Testis (tissue), 3 donors: ENCODE data around the gene BEND5. TPM values are rescaled to one million over a fixed set of nuclear protein-coding genes. Genes with fewer than 3 reads are reported as not detected.

ENCODE experiments used
- DNase-seq: peaks from one replicate; pipeline ENCODE4 v3.0.0-alpha.2; 2019
- H3K27ac ChIP-seq, 2 donors: fragments of 200-600 bp; sonication (generic); one replicate each; pipeline ENCODE4 v1.5.1; 2019
- H3K27me3 ChIP-seq: fragments of 200-600 bp; sonication (generic); one replicate; pipeline ENCODE4 v1.5.1; 2019
- H3K36me3 ChIP-seq: fragments of 200-600 bp; sonication (generic); one replicate; pipeline ENCODE4 v1.5.1; 2017; ENCODE audit warnings: low read depth; ENCODE audit errors: missing control alignments
- H3K4me1 ChIP-seq: fragments of 200-600 bp; sonication (generic); one replicate; pipeline ENCODE4 v1.5.1; 2019
- H3K4me3 ChIP-seq, 2 donors: fragments of 200-600 bp; sonication (generic); one replicate each; pipeline ENCODE4 v1.5.1; 2017 to 2019
- H3K9me3 ChIP-seq: fragments of 200-600 bp; sonication (generic); one replicate; pipeline ENCODE4 v1.5.1; 2017
- POLR2A ChIP-seq: fragments of 450-650 bp; IDR thresholded peaks from one replicate; pipeline ENCODE4 v1.6.1; 2017; ENCODE audit warnings: antibody characterized with exemption, mild to moderate bottlenecking, moderate library complexity
- WGBS, 2 donors: methylation state at CpG; one replicate each; pipeline ENCODE4 v1.1.5; 2018; 5-methylcytosine and 5-hydroxymethylcytosine counted together
- intact Hi-C: fragments of 100-400 bp; cut with DNase I; formaldehyde crosslinking; loops from one replicate; pipeline ENCODE4 v1.15.1; 2023; ENCODE audit warnings: low total_unique reads
- polyA plus RNA-seq: library from polyadenylated mRNA; stranded (reverse); fragments of 350-450 nt; fragmentation: Illumina TruSeq; extraction: RNeasy Lipid Tissue Mini Kit (QIAGEN cat#74804); gene quantifications from one replicate; pipeline ENCODE4 v1.2.3, GENCODE V29; 2014; ENCODE audit warnings: low read depth, low replicate concordance; ENCODE audit not compliant: insufficient read depth
- total RNA-seq, 2 donors: library from RNA; depleted of rRNA; stranded (reverse); fragments of >200 nt; gene quantifications; one replicate each; pipeline ENCODE4 v1.2.3, GENCODE V29; 2016
- TF ChIP-seq, protein P1 (sequence below), 3 experiments: fragments of 450-650 bp in 2 of 3; fragments of 200-600 bp in 1 of 3; sonication (generic) in 1 of 3; IDR thresholded peaks; one replicate each; pipeline ENCODE4 v1.5.1; 2016 to 2019; ENCODE audit warnings: antibody characterized with exemption in 3 of 3, mild to moderate bottlenecking in 2 of 3, moderate library complexity in 1 of 3

Gene BEND5
- total and polyA plus RNA-seq, 3 donors from 2014 or later: 5.8 to 7.1 (median 6.4) TPM

DNA sequence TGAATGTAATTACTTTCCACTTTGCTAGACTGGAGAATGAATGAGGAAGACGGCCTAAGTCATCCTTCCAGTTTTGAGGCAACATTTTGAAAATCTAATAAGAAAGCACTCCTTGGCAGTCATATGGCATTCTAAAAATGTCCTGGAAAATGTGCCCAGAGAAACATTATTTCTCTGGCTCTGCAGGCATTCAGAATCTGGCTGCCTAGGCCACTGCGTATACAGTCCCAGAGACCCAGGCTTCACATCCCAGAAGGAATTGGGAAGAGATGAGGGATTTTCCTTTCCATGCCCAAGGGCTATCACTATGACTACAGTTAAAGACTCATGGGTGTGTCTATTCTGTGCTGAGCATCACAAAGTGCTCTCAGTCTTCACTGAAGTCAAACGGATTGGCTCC lies 92.9 kb downstream of the BEND5 start:
- Histone ChIP-seq H3K36me3 (no peaks in the 10 kb centered on the region), H3K27me3 (no peaks in the 10 kb centered on the region), H3K4me1 (no peaks in the 10 kb centered on the region), H3K27ac (no peak overlapping the region), H3K4me3 (no peak overlapping the region), H3K9me3 (no peaks in the 10 kb centered on the region)
- intact Hi-C loops: no loop called here
- TF ChIP-seq, protein P1, sequence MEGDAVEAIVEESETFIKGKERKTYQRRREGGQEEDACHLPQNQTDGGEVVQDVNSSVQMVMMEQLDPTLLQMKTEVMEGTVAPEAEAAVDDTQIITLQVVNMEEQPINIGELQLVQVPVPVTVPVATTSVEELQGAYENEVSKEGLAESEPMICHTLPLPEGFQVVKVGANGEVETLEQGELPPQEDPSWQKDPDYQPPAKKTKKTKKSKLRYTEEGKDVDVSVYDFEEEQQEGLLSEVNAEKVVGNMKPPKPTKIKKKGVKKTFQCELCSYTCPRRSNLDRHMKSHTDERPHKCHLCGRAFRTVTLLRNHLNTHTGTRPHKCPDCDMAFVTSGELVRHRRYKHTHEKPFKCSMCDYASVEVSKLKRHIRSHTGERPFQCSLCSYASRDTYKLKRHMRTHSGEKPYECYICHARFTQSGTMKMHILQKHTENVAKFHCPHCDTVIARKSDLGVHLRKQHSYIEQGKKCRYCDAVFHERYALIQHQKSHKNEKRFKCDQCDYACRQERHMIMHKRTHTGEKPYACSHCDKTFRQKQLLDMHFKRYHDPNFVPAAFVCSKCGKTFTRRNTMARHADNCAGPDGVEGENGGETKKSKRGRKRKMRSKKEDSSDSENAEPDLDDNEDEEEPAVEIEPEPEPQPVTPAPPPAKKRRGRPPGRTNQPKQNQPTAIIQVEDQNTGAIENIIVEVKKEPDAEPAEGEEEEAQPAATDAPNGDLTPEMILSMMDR (IDR thresholded peaks at IDR 0.05): no peak
- no peak for TF ChIP-seq POLR2A
- WGBS, 2 donors: 70 to 83% methylated on average over 3 of the region's 3 CpGs
- no peak for DNase-seq

DNA sequence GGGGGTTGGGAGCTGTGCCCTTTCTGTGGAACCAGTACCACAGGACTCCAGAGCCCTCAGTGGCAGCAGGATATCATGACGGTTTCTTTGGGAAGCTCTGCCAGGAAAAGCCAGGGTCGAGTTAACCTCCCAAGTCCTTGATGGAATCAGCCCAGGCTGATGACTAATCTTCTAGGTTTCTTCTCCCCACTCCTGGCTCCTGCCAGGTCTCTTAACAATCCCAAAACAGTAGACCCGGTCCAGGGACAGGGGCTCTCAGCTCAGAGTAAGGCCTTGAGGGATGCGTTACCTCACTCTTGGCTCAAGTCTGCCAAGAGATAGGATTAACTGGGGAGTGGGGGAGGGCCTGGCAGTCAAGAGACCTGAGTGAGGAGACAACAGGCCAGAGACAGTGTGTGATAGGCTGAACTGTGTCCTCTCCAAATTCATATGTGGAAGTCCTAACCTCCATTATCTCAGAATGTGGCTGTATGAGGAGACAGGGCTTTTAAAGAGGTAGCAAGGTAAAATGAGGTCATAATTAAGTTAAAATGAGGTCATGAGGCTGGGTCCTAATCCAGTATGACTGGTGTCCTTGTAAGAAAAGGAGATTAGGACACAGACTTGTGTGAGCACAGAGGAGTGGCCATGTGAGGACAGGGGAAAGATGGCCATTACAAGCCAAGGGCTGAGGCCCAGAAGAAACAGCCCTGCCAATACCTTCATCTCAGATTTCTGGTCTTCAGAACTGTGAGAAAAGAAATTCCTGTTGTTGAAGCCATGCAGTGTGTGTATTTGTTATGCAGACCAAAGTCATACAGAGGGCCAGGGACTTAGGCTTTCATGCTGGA lies 95.0 kb downstream of the BEND5 start:
- Histone ChIP-seq H3K27me3 (no peaks in the 10 kb centered on the region), H3K4me1 (no peaks in the 10 kb centered on the region), H3K36me3 (no peaks in the 10 kb centered on the region), H3K4me3 (no peak overlapping the region), H3K27ac (no peak overlapping the region), H3K9me3 (no peaks in the 10 kb centered on the region)
- DNase-seq: no peak
- 34 to 60% methylated on average over 1 to 4 of the region's 4 CpGs for WGBS, 2 donors
- intact Hi-C loops: no loop called here
- no peak for TF ChIP-seq POLR2A
- TF ChIP-seq, protein P1 (IDR thresholded peaks at IDR 0.05): no peak

GRCh38 chr1:48680411-48681035 lies 96.2 kb downstream of the BEND5 start:
- H3K9me3 ChIP-seq: no peaks in the 10 kb centered on the region
- no peak for TF ChIP-seq POLR2A
- TF ChIP-seq, protein P1 (IDR thresholded peaks at IDR 0.05): no peak
- no peaks in the 10 kb centered on the region for H3K4me1 ChIP-seq
- H3K27ac ChIP-seq: no peak overlapping the region
- no peaks in the 10 kb centered on the region for H3K27me3 ChIP-seq
- intact Hi-C loops: no loop called here
- WGBS, 2 donors: 72 to 81% methylated on average over 8 to 10 of the region's 10 CpGs
- H3K4me3 ChIP-seq: no peak overlapping the region
- H3K36me3 ChIP-seq: no peaks in the 10 kb centered on the region
- DNase-seq: no peak

DNA sequence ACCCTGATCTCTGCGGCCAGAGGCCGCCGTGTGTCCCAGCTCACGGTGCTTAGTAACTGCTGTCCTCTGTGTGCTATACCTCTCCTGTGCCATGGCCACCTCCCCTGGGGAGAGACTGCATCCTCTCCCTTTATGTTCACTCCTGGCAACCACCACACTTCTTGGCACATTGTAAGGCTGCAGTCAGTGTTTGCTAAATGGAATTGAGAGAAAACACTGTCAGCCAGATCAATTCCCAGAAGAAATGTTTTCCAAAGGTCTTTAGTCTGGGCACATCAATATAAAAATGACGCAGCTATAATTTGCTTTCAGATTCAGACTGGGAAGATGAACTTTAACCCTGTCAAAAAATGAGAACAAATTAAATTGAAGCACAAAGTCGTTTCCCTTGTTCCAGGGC lies 96.8 kb downstream of the BEND5 start:
- Histone ChIP-seq H3K4me3 (no peak overlapping the region), H3K4me1 (no peaks in the 10 kb centered on the region), H3K27me3 (no peaks in the 10 kb centered on the region), H3K9me3 (no peaks in the 10 kb centered on the region), H3K27ac (no peak overlapping the region), H3K36me3 (no peaks in the 10 kb centered on the region)
- WGBS, 2 donors: 82 to 85% methylated on average over 3 to 6 of the region's 6 CpGs
- TF ChIP-seq POLR2A: no peak
- TF ChIP-seq, protein P1 (IDR thresholded peaks at IDR 0.05): no peak
- DNase-seq: no peak
- intact Hi-C loops: no loop called here
